Measurements from ENCODE around the gene RECQL5.
A peak's percentile ranks its signal among the peaks of the same experiment; 100 is the strongest.

RECQL5 gene

DNA sequence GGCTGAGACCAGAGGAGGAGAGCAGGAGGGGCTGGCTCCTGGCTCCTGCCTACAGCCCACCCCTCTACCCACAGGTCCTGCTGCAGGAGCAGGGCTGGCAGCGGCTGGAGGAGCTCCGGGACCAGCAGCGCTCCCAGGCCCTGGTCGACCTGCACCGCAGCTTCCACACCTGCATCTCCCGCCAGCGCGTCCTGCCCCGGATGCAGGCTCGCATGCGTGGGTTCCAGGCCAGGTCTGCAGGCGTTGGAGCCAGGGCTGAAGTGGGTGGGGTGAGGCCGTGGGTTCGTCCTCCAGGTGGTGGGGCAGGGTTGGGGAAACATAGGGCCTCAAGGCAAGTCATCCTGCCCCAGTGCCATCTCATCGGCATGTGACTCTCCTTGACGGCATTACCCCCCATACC lies 61.2 kb downstream of the RECQL5 start:
- DNase-seq (ENCODE audit: extremely low read depth, low read depth): no peak
- no peak overlapping the region for H3K4me3 ChIP-seq (replicated peaks; ENCODE audit: low read depth, low read length)

DNA sequence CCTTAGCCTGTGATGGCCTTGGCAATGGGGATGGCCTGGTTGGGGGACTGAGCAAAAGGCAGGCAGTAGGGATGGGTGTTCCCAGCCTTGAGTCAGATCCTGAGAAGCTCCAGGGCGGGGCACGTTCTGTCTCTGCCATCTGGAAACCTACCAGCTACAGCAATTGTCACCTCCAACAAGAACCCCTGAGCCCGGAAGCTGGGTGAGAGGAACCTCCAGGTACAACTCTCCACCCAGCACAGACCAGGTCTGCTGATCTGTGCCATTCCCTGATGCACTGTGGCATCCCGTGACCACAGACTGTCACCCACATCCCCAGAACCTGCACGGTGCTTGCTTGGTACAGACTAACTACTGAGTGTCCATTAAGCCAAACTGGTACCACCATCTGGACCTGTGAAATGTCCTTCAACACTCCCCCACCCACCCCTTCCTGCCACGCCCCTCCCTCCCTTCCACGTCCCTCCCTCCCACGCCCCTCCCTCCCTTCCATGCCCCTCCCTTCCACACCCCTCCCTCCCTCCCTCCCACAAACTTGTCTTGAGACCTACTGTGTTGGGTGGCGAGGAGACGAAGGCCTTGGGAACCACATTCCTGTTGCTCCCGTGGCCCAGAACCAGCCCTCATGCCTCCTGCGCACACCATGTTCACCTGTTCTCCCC lies 62.8 kb downstream of the RECQL5 start:
- TF ChIP-seq, protein P1, sequence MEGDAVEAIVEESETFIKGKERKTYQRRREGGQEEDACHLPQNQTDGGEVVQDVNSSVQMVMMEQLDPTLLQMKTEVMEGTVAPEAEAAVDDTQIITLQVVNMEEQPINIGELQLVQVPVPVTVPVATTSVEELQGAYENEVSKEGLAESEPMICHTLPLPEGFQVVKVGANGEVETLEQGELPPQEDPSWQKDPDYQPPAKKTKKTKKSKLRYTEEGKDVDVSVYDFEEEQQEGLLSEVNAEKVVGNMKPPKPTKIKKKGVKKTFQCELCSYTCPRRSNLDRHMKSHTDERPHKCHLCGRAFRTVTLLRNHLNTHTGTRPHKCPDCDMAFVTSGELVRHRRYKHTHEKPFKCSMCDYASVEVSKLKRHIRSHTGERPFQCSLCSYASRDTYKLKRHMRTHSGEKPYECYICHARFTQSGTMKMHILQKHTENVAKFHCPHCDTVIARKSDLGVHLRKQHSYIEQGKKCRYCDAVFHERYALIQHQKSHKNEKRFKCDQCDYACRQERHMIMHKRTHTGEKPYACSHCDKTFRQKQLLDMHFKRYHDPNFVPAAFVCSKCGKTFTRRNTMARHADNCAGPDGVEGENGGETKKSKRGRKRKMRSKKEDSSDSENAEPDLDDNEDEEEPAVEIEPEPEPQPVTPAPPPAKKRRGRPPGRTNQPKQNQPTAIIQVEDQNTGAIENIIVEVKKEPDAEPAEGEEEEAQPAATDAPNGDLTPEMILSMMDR (IDR thresholded peaks at IDR 0.05; ENCODE audit: low read depth, low read length, missing control alignments): no peak
- DNase-seq (ENCODE audit: extremely low read depth, low read depth): no peak
- no peak overlapping the region for H3K4me3 ChIP-seq (replicated peaks; ENCODE audit: low read depth, low read length)

More for the DNA sequence above, 61.2 kb downstream of the RECQL5 start:
- TF ChIP-seq, protein P1 (IDR thresholded peaks at IDR 0.05; ENCODE audit: low read depth, low read length, missing control alignments): no peak

DNA sequence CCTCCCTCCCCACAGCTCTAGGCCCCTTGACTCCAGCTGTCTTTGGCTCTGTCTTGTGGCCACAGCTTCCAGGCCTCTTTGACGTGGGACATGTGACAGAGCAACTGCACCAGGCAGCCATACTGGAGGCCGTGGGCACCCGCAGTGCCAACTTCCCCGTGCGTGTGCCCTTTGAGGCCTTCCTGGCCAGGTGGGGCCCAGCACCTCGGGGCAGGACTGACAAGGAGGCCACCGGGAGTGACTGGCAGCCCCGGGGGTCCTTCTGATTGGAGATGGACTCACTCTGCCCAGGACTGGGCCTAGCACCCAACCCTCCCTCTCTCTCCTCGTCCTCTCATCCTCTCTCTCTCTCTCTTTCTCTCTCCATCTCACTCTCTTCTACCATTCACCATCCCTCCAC lies 63.8 kb downstream of the RECQL5 start:
- TF ChIP-seq, protein P1 (IDR thresholded peaks at IDR 0.05; ENCODE audit: low read depth, low read length, missing control alignments): no peak
- no peak overlapping the region for H3K4me3 ChIP-seq (replicated peaks; ENCODE audit: low read depth, low read length)
- DNase-seq (ENCODE audit: extremely low read depth, low read depth): no peak

DNA sequence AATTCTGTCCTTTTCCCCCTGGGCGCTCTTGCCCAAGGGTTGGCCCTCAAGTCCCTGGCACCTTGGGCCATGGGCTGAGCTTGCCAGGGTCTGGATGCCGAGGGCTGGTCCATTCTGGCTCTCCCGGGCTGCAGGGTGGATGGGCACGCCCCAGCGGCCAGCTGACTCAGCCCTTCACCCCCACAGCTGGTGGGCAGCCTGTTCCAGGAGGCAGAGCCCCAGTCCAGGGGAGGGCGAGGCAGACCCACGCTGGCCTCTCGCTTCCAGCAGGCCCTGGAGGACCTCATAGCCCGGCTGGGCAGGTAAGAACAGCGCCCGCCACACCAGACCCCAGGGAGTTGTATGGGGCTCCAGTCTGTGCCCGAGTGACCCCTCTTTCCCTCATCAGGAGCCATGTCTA lies 64.3 kb downstream of the RECQL5 start:
- no peak overlapping the region for H3K4me3 ChIP-seq (replicated peaks; ENCODE audit: low read depth, low read length)
- no peak for DNase-seq (ENCODE audit: extremely low read depth, low read depth)
- TF ChIP-seq, protein P1 (IDR thresholded peaks at IDR 0.05; ENCODE audit: low read depth, low read length, missing control alignments): no peak

DNA sequence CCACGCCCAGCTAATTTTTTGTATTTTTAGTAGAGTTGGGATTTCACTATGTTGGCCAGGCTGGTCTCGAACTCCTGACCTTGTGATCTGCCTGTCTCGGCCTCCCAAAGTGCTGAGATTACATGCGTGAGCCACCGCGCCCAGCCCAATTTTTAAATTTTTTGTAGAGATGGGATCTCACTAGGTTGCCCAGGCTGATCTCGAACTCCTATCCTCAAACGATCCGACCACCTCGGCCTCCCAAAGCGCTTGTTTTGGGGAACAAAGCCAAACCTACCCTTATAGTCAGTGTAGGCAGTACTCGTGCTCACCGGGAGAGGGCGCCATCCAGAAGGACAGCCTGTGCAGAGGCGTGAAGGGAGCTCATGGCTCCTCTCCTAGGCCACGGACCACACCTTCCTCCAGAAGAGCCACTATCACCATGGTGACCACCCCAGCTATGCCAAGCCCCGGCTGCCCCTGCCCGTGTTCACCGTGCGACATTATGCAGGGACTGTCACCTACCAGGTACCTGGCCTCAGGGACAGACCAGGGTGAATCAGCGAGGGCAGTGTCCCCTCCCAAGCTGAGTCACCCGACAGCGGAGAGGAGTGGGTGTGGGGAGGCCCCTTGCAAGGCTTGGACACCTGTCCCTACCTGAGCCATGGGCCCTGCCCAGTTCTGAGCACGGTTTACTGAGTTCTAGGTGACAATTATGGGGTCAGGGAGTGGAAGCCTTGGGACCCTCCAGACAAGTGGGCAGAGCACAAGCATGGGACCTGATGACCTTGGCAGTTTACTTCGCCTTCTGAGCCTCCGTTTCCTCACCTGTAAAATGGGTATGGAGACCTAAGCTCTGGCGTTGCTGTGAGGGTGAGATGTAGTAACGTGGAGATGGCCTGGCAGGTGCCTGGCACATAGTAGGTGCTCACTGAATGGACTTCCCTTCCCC lies 65.6 kb downstream of the RECQL5 start:
- no peak overlapping the region for H3K4me3 ChIP-seq (replicated peaks; ENCODE audit: low read depth, low read length)
- no peak for DNase-seq (ENCODE audit: extremely low read depth, low read depth)
- TF ChIP-seq, protein P1 (IDR thresholded peaks at IDR 0.05; ENCODE audit: low read depth, low read length, missing control alignments): peak; percentile 86

DNA sequence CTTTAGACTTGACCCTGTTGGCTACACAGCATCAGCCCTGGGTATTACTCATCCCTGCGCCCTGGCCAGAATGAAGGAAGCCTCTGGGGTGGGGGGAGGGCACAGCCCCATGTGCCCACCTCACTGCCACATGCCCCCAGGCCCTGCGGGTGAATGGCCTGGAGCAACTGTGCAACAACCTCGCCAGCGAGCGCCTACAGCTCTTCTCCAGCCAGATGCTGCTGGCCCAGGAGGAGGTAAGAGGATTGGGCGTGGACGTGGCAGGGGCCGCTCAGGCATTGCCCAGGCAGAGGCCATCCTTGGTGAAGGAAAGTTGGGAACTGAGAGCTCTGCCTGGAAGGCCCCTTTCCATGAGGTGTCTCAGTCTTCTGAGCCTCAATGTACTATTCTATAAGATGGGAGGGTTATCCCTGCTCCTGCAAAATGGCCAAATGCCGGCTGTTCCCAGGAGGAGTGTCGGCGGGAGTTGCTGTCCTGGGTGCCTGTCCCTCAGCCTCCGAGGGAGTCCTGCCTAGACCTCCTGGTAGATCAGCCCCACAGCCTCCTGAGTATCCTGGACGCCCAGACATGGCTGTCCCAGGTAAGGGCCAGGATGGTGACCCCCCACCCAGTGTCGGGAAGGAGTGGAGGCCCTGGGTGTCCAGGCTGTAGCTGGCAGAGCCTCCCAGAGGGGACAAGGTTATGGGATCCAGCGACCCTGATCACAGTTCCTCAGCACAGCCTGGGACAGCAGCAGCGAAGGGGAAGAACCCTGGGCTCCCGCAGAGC lies 70.5 kb downstream of the RECQL5 start:
- TF ChIP-seq, protein P1 (IDR thresholded peaks at IDR 0.05; ENCODE audit: low read depth, low read length, missing control alignments): no peak
- no peak for DNase-seq (ENCODE audit: extremely low read depth, low read depth)
- H3K4me3 ChIP-seq (replicated peaks; ENCODE audit: low read depth, low read length): no peak overlapping the region

Measured in HFF-Myc (cell line).